ENCODE results near the gene FBXW4.

GRCh38 chr10:101613646-101614045 is 81.3 kb downstream of the FBXW4 start:
- TF ChIP-seq CTCF (IDR thresholded peaks at IDR 0.05; ENCODE audit: poor library complexity, severe bottlenecking): no peak
- TF ChIP-seq SMC3 (conservative IDR thresholded peaks at IDR 0.05; ENCODE audit: poor library complexity): no peak
- no peak for TF ChIP-seq POLR2AphosphoS5 (IDR thresholded peaks at IDR 0.05)
- no peak for TF ChIP-seq REST (IDR thresholded peaks at IDR 0.05; ENCODE audit: borderline replicate concordance)
- TF ChIP-seq TAF1 (IDR thresholded peaks at IDR 0.05; ENCODE audit: low read depth): no peak
- TF ChIP-seq EP300 (conservative IDR thresholded peaks at IDR 0.05; ENCODE audit: poor library complexity, severe bottlenecking): no peak
- no peak for TF ChIP-seq RAD21 (conservative IDR thresholded peaks at IDR 0.05)
- TF ChIP-seq MXI1 (conservative IDR thresholded peaks at IDR 0.05; ENCODE audit: poor library complexity, severe bottlenecking): no peak
